ENCODE measurements around the gene MS4A4E.
A peak's percentile ranks its signal among the peaks of the same experiment; 100 is the strongest.
"Not testable (repeated sequence)": the region's sequence is repeated elsewhere in the genome, so short reads cannot be mapped to it uniquely, and the experiment has no call there.

Gene MS4A4E

DNA sequence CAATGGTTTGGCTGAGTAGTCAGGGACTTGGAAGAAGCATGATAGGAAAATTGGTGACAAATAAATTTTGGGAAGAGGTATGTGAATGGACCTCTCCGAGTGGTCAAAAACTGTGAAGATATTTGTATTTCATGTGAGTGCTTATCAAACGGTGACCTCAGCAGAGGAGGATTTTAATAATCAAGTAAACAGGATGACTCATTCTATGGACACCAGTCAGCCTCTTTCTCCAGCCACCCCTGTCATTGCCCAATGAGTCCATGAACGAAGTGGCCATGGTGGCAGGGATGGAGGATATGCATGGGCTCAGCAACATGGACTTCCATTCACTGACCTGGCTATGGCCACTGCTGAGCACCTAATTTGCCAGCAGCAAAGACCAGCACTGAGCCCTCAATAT lies 21.2 kb downstream of the MS4A4E start:
- DNase-seq (ENCODE audit: low read depth, low spot score), result no peak

DNA sequence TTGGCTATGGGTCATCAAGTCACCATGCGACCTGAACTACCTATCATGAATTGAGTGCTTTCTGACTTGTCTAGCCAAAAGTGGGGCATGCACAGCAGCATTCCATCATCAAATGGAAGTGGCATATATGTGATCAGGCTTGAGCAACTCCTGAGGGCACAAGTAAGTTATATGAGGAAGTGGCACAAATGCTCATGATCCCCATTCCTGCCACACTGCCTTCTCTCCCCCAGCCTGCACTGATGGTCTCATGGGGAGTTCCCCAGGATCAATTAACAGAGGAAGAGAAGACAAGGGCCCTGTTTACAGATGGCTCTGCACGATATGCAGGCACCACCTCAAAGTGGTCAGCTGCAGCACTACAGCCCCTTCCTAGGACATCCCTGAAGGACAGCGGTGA lies 21.8 kb downstream of the MS4A4E start:
- no peak for DNase-seq (ENCODE audit: low read depth, low spot score)

DNA sequence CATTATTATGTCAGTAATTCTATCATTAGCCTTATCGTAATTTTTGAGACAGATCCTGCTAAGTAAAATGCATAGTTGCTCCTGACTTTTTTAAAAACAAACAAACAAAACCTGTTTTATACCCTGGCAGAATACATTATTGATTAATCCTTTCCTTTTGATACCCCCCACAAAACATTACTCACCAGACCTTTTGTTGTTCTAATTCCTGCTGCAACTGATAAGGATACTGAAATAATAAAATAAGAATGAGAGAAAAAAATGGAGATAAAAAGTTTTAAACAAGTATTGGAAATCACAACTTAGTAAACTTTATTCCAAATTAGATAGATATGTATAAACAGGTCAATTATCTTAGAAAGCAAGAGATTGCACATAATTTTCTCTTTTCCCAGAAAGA lies 28.6 kb downstream of the MS4A4E start:
- DNase-seq (ENCODE audit: low read depth, low spot score), result no peak

DNA sequence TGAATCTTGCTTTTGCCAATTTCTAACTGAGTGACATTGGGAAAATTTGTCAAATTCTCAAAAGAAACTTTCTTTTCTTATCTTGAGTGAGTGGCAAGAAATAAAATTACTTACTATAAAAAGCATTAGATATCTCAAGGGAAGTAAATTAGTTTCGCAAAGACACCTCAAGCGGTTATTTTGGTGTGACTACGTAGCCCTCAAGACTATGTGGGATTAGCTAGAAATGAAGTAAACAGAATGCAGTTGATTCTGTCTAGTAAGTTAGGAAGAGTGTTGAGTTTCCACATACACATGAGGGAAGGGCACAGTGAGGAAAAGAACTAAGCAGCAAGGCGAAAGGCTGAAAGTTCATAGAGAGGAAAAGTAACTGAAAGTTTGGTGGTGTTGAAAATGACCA lies 31.7 kb downstream of the MS4A4E start:
- no peak for DNase-seq (ENCODE audit: low read depth, low spot score)

DNA sequence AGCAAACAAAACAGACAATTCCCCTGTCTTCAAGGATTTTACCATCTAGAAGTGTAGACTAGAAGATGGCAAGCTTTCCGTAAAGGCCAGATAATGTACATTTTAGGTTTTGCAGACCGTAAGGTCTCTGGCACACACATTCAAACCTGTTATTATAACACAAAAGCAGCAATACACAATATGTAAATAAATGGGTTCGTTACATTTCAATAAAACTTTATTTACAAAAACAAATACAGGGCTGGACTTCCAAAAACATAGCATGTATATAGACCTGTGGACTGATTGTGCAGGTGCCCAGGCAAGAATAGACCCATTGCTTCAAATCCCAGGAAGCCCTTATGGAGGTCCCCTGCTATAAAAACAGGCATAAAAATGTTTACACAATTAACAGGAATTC lies 33.0 kb downstream of the MS4A4E start:
- no peak for DNase-seq (ENCODE audit: low read depth, low spot score)

DNA sequence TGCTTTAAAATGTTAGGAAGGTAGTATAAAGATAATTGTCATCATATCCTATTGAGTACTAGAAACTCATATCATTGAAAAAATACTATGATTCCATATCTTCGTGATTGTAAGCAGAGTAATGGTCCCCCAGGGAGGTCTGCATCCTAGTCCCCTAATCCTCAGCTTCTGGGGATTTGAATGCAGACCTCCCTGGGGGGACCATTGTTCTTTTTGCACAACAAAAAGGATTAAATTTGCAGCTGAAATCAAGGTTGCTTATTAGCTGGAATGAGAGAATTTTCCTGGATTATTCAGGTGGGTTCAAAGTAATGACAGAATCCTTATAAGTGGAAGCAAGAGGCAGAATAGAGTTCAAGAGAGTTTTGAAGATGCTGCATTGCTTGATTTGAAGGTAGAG lies 34.0 kb downstream of the MS4A4E start:
- DNase-seq (ENCODE audit: low read depth, low spot score), result no peak

DNA sequence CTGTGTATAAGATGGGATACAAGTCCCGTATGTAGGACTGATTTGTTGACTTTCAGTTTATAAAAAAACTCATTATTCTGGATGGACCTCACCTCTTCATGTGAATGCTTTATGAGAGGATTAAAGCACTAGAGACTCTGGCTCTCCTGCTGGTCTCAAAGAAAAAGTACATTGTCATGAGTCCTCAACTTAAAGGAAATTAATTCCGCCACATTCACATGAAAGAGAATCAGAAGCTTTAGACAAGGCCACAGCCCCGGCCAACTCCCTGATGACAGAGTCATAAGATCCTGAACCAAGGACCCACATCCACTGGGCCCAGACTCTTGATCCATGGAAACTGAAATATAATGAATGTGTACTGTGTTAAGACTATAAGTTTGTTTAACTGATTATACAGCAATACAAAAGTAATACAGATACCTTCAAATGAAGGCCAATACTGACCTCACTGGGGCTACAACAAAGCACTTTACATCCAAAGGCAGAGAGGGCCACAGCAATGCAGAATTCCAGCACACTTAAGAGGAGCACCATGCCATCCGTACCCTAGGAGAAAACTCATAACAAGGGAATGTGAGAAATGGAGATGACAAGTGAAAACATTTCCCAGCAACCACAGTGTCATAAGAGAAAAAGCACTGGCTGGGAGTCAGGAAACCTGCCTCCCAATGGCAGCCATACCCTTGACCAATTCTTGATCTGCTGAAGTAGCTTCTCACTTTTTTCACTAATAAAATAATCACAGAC lies 34.6 kb downstream of the MS4A4E start:
- no peak for DNase-seq (ENCODE audit: low read depth, low spot score)

DNA sequence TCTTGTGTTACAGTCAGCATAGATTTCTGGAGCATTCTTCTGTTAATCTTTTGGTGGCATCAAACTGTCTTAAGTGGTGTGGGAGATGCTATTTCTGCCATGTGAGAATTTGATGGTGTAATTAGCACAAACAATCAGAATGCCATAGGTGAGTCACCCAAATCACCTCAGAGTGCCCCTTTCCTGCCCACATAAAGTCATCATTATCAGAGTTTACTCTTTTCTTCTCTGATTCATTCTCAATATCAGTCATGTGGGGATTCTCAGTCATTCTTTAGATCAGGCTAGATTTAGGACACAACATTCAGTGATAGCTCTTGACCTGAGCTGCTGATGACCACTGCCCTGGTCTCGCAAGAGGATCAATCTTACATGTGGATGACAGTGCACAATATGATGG lies 36.3 kb downstream of the MS4A4E start:
- no peak for DNase-seq (ENCODE audit: low read depth, low spot score)

DNA sequence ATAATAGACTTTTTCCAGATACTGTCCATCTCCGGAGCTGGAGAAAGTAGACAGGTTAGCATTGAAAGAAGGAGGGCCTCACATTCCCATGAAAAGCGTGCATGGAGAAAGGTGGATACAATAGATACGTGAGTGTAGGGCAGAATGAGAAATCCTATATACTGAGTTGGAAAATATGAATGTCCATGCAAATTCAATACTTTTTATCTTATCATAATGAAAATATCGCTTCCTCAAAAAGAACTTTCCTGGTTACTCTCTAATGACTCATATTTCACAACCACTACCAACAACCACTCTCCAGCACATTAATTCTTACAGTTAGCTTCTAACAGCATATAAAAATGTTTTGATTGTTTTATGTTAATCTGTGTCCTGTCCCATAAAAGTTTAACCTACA lies 38.0 kb downstream of the MS4A4E start:
- no peak for DNase-seq (ENCODE audit: low read depth, low spot score)

DNA sequence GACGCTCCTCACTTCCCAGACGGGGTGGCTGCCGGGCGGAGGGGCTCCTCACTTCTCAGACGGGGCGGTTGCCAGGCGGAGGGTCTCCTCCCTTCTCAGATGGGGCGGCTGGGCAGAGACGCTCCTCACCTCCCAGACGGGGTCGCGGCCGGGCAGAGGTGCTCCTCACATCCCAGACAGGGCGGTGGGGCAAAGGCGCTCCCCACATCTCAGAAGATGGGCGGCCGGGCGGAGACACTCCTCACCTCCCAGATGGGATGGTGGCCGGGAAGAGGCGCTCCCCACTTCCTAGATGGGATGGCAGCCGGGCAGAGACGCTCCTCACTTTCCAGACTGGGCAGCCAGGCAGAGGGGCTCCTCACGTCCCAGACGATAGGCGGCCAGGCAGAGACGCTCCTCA lies 41.6 kb downstream of the MS4A4E start:
- DNase-seq (ENCODE audit: low read depth, low spot score), result not testable (repeated sequence)

DNA sequence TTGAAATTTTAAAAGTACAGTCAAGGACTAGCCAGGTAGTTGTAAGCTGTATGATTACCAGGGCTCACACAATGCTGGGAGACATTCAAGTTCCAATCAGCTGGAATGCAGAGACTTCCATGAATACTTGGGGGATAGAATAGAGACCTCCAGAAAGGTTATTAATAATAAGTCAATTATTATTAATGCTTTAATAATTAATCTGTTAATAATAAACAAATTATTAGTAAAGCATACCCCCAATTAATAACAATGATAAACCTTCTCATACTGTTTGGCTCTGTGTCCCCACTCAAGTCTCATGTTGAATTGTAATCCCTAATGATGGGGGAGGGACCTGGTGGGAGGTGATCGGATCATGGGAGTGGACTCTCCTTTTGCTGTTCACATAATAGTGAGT lies 45.5 kb downstream of the MS4A4E start:
- DNase-seq (ENCODE audit: low read depth, low spot score), result no peak

DNA sequence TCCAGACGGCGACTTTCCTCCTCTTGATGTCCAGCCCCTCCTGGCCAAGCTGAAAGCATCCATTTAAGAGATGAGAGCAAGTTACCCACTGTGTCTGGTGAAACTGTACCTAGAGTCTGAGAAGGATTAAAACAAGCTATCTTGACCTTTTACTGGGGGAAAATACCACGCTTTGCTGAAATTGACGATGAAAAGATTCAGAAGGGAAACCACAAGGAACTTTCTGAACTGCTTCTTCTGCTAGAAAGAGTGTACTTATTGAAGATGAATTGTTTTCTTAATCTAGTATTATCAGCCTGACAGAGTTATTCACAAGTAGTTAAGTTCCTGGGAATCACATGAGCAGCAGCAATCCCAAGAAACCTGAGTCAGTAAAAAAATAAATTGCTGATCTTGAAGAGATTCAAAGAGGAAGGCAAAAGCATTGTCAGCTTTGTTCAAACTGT lies 47.0 kb downstream of the MS4A4E start:
- no peak for DNase-seq (ENCODE audit: low read depth, low spot score)

DNA sequence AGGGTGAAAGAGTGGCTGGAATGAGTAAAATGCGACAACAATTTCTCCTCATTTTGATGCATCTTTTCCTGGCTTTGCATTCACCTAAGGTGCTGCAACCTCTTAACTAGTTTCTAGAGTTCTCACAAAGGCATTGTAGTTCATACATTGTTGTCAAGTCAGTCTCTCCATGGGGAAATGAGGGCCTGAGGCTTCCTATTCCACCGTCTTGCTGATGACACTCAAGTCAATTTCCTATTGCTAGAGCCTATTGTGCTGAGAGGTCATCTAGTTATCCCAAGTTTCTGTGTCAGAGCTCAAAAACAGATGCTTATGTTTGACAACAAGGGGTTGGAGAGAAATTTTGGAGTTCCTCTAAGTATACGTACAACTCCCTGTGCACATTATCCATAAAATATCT lies 48.4 kb downstream of the MS4A4E start:
- DNase-seq (ENCODE audit: low read depth, low spot score), result no peak

DNA sequence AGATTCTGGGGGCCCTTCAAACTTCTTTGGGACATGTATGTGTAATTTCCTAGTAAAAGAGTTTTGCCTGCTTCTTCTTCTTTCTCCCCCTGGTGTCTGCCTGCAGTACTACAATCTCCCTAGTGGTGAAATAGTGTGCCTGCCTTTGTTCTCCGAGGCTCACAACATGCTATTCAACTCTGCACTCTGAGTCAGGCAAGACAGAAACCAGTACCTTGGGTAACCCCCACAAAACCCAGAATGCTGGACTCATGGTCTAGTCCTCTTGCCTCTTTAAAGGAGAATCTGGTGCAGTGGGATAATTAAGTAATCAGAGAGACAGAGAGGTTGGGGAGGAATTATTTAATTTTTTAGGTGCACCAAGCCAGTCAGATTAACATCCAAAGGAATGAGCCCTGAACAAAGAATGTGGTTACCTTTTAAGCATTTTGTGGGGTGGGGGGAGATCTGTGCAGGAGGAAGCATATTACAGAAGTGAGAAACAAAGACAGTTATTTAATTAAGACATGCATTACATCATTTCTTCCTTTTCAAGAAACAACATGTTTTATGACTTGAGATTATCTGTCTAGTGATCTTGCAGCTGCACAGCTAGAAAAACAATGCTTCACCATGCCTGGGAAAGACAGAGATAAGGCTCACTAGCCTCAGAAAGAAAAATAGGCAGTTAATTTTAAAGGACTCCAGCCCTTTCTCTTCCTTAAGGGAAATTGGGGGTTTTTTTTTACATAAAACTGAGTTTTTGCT lies 49.1 kb downstream of the MS4A4E start:
- DNase-seq (ENCODE audit: low read depth, low spot score), result peak; percentile 27

DNA sequence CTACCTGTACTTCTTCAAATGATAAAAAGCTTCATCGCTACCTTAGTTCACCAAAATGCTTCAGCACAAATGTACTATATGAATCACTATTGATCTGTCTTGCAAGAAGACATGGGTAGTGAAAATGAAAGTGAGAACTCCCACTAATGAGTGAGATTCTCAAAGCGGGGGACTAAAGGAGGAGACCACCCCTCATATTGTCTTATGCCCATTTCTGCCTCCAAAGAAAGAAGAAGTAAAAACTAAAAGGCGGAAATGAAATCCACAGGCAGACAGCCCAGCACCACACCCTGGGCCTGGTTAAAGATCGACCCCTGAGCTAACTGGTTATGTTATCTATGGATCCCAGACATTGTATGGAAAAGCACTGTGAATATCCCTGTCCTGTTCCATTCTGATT lies 50.4 kb downstream of the MS4A4E start:
- not testable (repeated sequence) for DNase-seq (ENCODE audit: low read depth, low spot score)

DNA sequence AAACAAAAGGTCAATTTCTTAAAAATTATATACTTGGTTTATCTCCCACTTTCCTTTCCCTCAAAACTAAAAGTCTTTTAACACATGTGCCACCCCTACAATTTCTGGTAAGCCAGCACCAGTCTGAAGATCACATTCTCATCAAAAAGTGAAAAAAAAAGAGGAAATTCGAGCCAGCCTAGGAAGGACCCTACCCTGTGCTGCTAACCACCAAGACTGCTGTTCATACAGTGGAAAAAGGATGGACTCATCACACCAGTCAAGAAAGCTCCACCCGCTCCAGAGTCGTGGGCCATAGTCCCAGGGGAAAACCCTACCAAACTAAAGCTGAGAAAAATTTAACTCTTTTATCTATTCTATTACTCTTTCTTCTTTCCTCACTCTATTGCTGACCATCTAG lies 54.5 kb downstream of the MS4A4E start:
- not testable (repeated sequence) for DNase-seq (ENCODE audit: low read depth, low spot score)

DNA sequence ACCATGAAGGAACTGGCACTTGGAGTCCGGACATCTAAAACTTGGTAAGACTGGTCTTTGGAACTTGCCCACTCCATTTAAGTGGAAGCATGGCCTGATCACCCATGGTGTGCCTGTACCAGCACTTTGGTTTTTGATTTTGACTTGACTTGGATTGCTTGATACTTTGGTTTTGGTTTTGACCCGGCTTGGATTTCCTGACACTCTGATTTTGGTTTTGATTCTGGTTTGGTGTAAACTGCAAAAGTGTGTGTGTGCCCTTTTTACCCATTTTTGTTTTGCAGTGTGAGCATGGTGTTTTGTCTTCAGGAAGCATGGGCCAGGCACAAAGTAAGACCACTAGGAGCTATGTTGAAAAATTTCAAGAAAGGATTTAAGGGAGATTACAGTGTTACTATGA lies 56.8 kb downstream of the MS4A4E start:
- not testable (repeated sequence) for DNase-seq (ENCODE audit: low read depth, low spot score)

DNA sequence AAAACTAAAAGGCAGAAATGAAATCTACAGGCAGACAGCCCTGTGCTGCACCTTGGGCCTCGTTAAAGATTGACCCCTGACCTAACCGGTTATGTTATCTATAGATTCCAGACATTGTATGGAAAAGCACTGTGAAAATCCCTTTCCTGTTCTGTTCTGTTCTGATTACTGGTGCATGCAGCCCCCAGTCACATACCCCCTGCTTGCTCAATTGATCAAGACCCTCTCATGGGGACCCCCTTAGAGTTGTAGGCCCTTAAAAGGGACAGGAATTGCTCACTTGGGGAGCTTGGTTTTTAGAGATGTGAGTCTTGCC lies 57.5 kb downstream of the MS4A4E start:
- not testable (repeated sequence) for DNase-seq (ENCODE audit: low read depth, low spot score)

DNA sequence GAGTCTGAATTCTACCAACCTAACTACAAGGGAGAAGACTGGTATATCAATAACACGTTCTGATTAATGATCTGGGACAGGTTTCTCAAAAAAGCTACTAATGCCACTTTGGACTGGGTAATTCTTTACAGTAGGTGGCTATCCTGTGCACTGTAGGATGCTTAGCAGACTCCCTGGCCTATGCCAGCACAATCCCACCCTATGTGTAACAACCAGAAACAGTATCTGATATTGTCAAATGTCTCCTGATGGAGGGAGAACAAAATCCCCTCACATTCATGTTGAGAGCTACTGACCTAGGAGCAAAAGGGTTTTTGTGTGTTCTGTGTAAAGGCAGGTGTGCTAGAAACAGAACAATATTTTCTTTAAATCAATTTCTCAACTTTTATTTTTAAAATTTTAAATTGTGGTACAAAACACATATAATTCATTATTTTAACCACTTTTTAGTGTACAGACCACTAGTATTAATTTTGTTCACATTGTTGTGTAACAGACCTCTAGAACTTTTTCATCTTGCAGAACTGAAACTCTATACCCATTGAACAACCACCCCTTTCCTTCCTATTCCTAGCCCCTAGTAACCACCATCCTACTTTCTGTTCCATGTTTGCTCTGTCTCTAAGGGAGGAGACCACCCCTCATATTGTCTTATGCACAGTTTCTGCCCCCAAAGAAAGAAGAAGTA lies 58.0 kb downstream of the MS4A4E start:
- no peak for DNase-seq (ENCODE audit: low read depth, low spot score)

DNA sequence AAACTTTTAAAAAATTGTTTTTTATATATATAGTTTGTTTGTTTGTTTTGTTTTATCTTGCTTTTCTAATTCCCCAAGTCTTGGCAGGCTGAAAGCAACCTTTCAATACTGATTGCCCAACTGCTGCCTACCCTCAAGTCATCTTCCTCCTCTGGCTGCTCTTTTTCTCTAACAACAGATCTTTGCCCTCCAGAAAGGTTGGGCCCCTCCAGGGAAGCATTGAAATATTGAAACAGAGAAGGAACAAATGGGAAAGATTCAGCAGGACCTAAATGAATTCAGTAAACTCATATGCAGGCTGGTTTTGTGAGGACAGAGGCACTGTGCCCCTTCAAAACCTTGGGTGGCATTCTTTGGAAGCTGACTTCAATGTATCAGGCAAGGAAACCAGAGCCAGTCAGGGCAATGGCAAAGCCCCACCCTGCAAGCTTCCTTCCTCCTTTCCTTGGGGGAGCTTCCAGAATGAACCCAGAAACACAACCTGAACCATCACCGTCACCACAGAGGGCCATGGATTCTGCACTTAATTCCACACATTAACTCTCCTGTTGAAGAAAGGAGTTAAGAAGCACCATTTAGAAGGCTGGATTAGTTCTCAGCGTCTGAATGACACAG lies 59.2 kb downstream of the MS4A4E start:
- no peak for DNase-seq (ENCODE audit: low read depth, low spot score)

DNA sequence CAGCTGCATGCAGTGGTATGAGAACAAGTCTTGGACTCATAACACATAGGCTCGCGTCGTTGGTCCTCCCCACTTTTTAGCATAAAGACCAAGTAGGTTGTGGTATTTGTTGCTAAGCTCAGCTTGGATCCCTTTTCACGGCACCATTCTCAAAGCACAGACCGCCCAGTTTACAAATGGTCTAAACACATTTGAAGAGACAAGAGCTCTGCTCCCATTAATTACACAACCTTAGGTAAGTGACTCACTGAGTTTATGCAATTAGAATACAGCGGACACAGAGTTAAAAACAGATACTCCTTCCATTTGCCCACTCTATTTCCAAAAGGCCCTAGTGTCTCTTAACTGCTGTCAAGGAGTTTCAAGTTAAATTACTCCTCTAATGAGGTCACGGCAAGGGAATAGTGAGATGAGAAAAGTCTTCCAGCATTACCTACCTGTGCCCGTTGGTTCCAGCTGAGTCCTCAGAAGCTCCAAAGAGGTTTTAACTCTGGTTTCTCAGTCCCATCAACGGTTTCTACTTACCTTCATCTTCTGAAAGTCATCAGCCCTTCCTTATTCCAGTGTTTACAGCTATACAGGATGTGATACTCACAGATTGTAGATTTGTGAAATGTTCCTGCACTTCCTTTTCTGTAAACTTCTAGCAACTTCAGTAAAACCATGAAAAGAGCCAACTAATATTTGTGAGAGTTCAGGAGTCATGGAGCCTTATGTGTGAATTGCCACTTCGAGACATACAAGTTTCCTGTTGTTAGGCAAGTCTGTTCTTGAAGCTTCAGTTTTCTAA lies 60.2 kb downstream of the MS4A4E start, which contains the start of gene MS4A6A:
TSS of gene MS4A6A (minus strand) at position 543 of the 790 bp plus-strand sequence. CDS start 1,356 bp downstream, outside the sequence.
- DNase-seq (ENCODE audit: low read depth, low spot score), result no peak

Measured in activated naive CD8-positive, alpha-beta T cell treated with anti-CD3 and anti-CD28 coated beads, Interleukin-2, amount 50 U/mL, for 16 hours (primary cell).